Adrenal gland (tissue), 12 donors: ENCODE results near the gene RAD54L. TPM values are rescaled to one million over a fixed set of nuclear protein-coding genes. Genes with fewer than 3 reads are reported as not detected.

Experiments used
- DNase-seq, 7 donors: peaks; one replicate each; pipeline ENCODE4 v3.0.0-alpha.2; 2019 to 2020
- H3K27ac ChIP-seq, 5 donors: fragments of 200-600 bp; sonication (generic) in 4 of 5; 1 replicate in 3 of 5; 2 replicates in 2 of 5; pipeline versions ENCODE4 v1.5.1 to v1.8.0; 2016 to 2020; ENCODE audit warnings: mild to moderate bottlenecking in 1 of 5
- H3K27me3 ChIP-seq: fragments of 200-600 bp; 2 replicates; pipeline ENCODE4 v1.8.0; 2021
- H3K36me3 ChIP-seq, 2 donors: fragments of 200-600 bp; replicated peaks in 1 of 2; 1 replicate in 1 of 2; 2 replicates in 1 of 2; pipeline versions ENCODE4 v1.5.1 to v1.8.0; 2018 to 2022
- H3K4me1 ChIP-seq, 2 donors: fragments of 200-600 bp; replicated peaks in 1 of 2; 1 replicate in 1 of 2; 2 replicates in 1 of 2; pipeline versions ENCODE4 v1.5.1 to v1.8.0; 2018 to 2021
- H3K4me3 ChIP-seq, 4 donors: fragments of 200-600 bp; sonication (generic) in 3 of 4; one replicate each; pipeline ENCODE4 v1.5.1; 2016 to 2018
- H3K9me3 ChIP-seq, 3 donors: fragments of 200-600 bp; sonication (generic) in 1 of 3; replicated peaks in 1 of 3; 1 replicate in 2 of 3; 2 replicates in 1 of 3; pipeline versions ENCODE4 v1.5.1 to v1.8.0; 2016 to 2021
- POLR2A ChIP-seq, 2 donors: fragments of 450-650 bp; IDR thresholded peaks; one replicate each; pipeline ENCODE4 v1.6.1; 2017; ENCODE audit warnings: antibody characterized with exemption in 2 of 2, mild to moderate bottlenecking in 2 of 2, moderate library complexity in 1 of 2
- WGBS, 4 donors: extraction: QIAGEN DNeasy Blood & Tissue Kit in 2 of 4; methylation state at CpG; one replicate each; pipeline versions ENCODE4 v1.1.5 to v1.1.7; 2013 to 2017; 5-methylcytosine and 5-hydroxymethylcytosine counted together
- intact Hi-C, 2 donors: fragments of 100-400 bp; cut with DNase I; formaldehyde crosslinking; loops; one replicate each; pipeline versions ENCODE4 v1.14.1 to v1.15.0; 2022 to 2023
- polyA plus RNA-seq, 3 donors: library from polyadenylated mRNA; stranded (reverse); fragments of 200-250 nt in 2 of 3; fragments of 350-450 nt in 1 of 3; fragmentation: Illumina TruSeq in 1 of 3; extraction: RNeasy Lipid Tissue Mini Kit (QIAGEN cat#74804) in 1 of 3; gene quantifications; one replicate each; pipeline ENCODE4 v1.2.3, GENCODE V29; 2013 to 2014
- total RNA-seq, 9 donors: library from RNA; depleted of rRNA in 4 of 9; stranded (reverse); fragments of >200 nt in 4 of 9; fragments of 120-200 nt in 1 of 9; fragmentation: NEBNext Ultra II Directional in 1 of 9; extraction: Animal tissue kit (Norgen Biotek cat#: 25700) in 1 of 9; gene quantifications; one replicate each; pipeline versions ENCODE4 v1.1.0 to v1.2.4, GENCODE V29; 2013 to 2023
- TF ChIP-seq, protein P1 (sequence below), 6 experiments: fragments of 450-650 bp in 4 of 6; fragments of 200-600 bp in 2 of 6; sonication (generic) in 1 of 6; IDR thresholded peaks; 1 replicate in 5 of 6; 2 replicates in 1 of 6; pipeline versions ENCODE4 v1.5.1 to v1.8.0; 2016 to 2021; ENCODE audit warnings: antibody characterized with exemption in 6 of 6, mild to moderate bottlenecking in 2 of 6, moderate library complexity in 1 of 6
- donor health status: healthy with polysubstance abuse.
- donor health status: Bipolar disorder and iron deficiency.
- donor health status: DM: yes; HTN: yes; CAD: no.
- donor health status: DM: no; HTN: no; CAD: no.
- donor health status: DM: no; HTN: no; CAD: no.
- donor health status: DM: yes; HTN: yes; CAD: no.

The RAD54L gene
- total and polyA plus RNA-seq, 12 donors, result 0.49 to 3.5 (median 1.3) TPM; not detected in 2

GRCh38 chr1:46203738-46204405 is 43.7 kb upstream of the RAD54L start:
- no peak for DNase-seq
- 21 to 23% (median 22%) methylated on average over 14 of the region's 14 CpGs for whole genome bisulfite sequencing, 4 donors
- Histone ChIP-seq H3K36me3 (no peaks in the 10 kb centered on the region), H3K27me3 (no peaks in the 10 kb centered on the region), H3K4me1 (peaks cover 20 to 38% of the 10 kb centered on the region in 2 donors), H3K9me3 (no peaks in the 10 kb centered on the region), H3K4me3 (peak overlapping the region; percentile 15 to 98 (median 47)), H3K27ac (peak overlapping the region in 4 of 5 donors; percentile 29 to 85 (median 72))
- TF ChIP-seq, protein P1, sequence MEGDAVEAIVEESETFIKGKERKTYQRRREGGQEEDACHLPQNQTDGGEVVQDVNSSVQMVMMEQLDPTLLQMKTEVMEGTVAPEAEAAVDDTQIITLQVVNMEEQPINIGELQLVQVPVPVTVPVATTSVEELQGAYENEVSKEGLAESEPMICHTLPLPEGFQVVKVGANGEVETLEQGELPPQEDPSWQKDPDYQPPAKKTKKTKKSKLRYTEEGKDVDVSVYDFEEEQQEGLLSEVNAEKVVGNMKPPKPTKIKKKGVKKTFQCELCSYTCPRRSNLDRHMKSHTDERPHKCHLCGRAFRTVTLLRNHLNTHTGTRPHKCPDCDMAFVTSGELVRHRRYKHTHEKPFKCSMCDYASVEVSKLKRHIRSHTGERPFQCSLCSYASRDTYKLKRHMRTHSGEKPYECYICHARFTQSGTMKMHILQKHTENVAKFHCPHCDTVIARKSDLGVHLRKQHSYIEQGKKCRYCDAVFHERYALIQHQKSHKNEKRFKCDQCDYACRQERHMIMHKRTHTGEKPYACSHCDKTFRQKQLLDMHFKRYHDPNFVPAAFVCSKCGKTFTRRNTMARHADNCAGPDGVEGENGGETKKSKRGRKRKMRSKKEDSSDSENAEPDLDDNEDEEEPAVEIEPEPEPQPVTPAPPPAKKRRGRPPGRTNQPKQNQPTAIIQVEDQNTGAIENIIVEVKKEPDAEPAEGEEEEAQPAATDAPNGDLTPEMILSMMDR (IDR thresholded peaks at IDR 0.05), result no peak
- no peak for TF ChIP-seq POLR2A (IDR thresholded peaks at IDR 0.05)
- intact Hi-C loops, result no loop called here

DNA sequence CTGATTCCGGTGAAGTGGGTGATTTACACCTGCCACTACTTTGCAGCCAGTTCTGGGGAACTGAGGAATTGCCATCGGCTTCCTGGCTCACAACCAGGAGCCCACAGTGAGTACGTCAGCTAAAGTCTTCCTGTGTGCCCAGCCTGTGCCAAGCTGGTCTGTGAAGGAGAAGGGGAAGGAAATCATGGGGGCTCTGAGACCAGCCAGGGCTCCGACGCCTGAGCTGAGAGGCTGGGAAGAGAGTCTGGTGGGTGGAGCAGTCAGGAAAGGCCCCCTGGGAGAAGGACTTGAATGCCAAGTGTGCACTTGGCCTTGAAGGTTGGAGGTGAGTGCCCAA is 43.2 kb upstream of the RAD54L start:
- intact Hi-C loops, result no loop called here
- peak in 4 of 7 donors; percentile 36 to 67 (median 45) for DNase-seq
- peak overlapping the region in 4 of 5 donors; percentile 29 to 85 (median 72) for H3K27ac ChIP-seq
- WGBS, 4 donors, result 12 to 27% (median 19%) methylated on average over 3 to 5 of the region's 5 CpGs
- no peaks in the 10 kb centered on the region for H3K27me3 ChIP-seq
- peaks cover 18 to 33% of the 10 kb centered on the region in 2 donors for H3K4me1 ChIP-seq
- H3K36me3 ChIP-seq, result no peaks in the 10 kb centered on the region
- H3K4me3 ChIP-seq, result peak overlapping the region in 2 of 4 donors; percentile 57 to 98
- TF ChIP-seq, protein P1 (IDR thresholded peaks at IDR 0.05), result no peak
- TF ChIP-seq POLR2A (IDR thresholded peaks at IDR 0.05), result no peak
- no peaks in the 10 kb centered on the region for H3K9me3 ChIP-seq

DNA sequence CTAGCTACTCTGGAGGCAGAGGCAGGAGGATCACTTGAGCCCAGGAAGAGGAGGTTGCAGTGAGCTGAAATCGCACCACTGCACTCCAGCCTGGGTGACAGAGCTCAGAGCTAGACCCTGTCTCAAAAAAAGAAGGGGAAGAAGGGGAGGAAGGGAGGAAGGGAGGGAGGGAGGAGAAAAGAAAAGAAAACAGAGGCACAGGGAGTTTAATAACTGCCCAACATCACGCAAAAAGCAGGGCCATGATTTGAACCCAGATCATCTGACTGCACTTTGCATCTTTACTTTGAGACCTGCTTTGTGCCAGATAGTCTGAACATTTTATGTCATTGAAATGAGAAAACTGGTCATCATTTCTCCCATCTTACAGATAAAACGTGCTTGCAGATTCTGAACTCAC is 42.4 kb upstream of the RAD54L start:
- H3K9me3 ChIP-seq, result no peaks in the 10 kb centered on the region
- no peak for DNase-seq
- TF ChIP-seq, protein P1 (IDR thresholded peaks at IDR 0.05), result no peak
- no peak for TF ChIP-seq POLR2A (IDR thresholded peaks at IDR 0.05)
- H3K27me3 ChIP-seq, result no peaks in the 10 kb centered on the region
- H3K36me3 ChIP-seq, result no peaks in the 10 kb centered on the region
- peaks cover 18 to 32% of the 10 kb centered on the region in 2 donors for H3K4me1 ChIP-seq
- intact Hi-C loops, result no loop called here
- peak overlapping the region in 2 of 5 donors; percentile 77 to 85 for H3K27ac ChIP-seq
- H3K4me3 ChIP-seq, result peak overlapping the region in 1 of 4 donors; percentile 98
- WGBS, 4 donors, result 64 to 73% (median 70%) methylated on average over 3 of the region's 3 CpGs

DNA sequence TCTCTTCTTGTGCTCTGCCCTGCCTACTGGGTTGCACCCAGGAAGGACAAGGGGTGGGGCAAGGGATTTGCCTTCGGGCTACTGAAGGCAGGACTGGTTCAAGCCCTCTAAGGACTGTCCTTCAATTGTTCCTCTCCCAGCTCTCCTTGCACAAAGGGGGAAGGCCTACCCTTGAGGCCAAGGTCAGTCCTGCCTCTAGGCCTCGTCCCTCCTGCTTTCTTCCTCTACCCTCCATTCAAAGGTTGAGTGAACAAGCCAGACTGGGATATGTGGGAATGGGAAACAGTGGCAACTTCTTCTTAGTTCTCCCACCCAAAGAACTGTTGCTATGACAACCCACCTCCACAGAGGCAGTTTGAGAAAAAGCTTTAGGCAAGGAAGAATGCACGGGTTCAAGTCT is 41.8 kb upstream of the RAD54L start:
- Histone ChIP-seq H3K27me3 (no peaks in the 10 kb centered on the region), H3K4me1 (peaks cover 18 to 32% of the 10 kb centered on the region in 2 donors), H3K27ac (peak overlapping the region in 2 of 5 donors; percentile 26 to 38), H3K36me3 (no peaks in the 10 kb centered on the region), H3K9me3 (no peaks in the 10 kb centered on the region), H3K4me3 (no peak overlapping the region)
- intact Hi-C loops, result no loop called here
- peak in 3 of 7 donors; percentile 30 to 66 (median 58) for DNase-seq
- WGBS, 4 donors, result 25 to 50% (median 38%) methylated on average over 2 to 3 of the region's 3 CpGs
- TF ChIP-seq POLR2A (IDR thresholded peaks at IDR 0.05), result no peak
- TF ChIP-seq, protein P1 (IDR thresholded peaks at IDR 0.05), result no peak
